ENCODE results near the gene MAGEF1.

- TF ChIP-seq, protein P1, sequence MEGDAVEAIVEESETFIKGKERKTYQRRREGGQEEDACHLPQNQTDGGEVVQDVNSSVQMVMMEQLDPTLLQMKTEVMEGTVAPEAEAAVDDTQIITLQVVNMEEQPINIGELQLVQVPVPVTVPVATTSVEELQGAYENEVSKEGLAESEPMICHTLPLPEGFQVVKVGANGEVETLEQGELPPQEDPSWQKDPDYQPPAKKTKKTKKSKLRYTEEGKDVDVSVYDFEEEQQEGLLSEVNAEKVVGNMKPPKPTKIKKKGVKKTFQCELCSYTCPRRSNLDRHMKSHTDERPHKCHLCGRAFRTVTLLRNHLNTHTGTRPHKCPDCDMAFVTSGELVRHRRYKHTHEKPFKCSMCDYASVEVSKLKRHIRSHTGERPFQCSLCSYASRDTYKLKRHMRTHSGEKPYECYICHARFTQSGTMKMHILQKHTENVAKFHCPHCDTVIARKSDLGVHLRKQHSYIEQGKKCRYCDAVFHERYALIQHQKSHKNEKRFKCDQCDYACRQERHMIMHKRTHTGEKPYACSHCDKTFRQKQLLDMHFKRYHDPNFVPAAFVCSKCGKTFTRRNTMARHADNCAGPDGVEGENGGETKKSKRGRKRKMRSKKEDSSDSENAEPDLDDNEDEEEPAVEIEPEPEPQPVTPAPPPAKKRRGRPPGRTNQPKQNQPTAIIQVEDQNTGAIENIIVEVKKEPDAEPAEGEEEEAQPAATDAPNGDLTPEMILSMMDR (IDR thresholded peaks at IDR 0.05) = no peak
- no peak for TF ChIP-seq POLR2A (IDR thresholded peaks at IDR 0.05)
Measured at GRCh38 chr3:184728010-184728527, 16.2 kb upstream of the MAGEF1 start.
